ENCODE data around the gene TXNRD1.
"Not testable (repeated sequence)": the region's sequence is repeated elsewhere in the genome, so short reads cannot be mapped to it uniquely, and the experiment has no call there.

TXNRD1 gene

DNA sequence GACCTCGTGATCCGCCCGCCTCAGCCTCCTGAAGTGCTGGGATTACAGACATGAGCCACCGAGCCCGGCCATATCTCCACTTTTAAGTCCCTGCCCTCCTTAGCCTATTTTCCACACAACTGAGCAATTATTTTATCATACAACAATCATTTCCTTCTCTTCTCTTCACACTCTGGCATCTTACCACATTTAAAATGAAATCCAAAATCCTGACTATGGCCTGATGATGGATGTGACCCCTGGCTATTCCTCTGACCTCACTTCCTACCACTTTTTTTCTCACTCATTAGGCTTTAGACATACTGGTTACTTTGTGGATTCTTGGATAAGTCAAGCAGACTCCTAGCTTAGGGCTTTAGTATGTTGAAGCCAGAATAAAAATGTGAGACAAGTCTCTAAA is 66.1 kb downstream of the TXNRD1 start:
- no peak for DNase-seq

DNA sequence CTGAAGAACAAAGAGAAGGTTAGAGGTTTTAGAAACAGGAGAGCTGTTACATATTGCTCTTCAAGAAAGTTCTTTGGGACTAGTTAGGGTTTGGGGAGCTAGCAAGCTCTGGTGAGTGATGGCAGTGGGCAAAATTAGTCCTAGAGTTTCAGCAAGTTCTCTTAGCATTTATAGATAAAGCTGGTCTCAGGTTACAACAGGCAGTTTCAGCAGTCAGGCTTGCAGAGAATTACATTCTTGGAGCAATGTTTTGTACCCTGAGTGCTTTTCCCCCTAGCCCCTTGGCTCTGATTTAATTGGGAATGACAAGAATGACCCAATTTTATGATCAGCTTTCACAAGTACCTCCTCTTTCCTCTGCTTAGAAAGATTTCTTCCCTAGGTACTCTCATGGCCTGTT is 66.5 kb downstream of the TXNRD1 start:
- DNase-seq, result no peak

DNA sequence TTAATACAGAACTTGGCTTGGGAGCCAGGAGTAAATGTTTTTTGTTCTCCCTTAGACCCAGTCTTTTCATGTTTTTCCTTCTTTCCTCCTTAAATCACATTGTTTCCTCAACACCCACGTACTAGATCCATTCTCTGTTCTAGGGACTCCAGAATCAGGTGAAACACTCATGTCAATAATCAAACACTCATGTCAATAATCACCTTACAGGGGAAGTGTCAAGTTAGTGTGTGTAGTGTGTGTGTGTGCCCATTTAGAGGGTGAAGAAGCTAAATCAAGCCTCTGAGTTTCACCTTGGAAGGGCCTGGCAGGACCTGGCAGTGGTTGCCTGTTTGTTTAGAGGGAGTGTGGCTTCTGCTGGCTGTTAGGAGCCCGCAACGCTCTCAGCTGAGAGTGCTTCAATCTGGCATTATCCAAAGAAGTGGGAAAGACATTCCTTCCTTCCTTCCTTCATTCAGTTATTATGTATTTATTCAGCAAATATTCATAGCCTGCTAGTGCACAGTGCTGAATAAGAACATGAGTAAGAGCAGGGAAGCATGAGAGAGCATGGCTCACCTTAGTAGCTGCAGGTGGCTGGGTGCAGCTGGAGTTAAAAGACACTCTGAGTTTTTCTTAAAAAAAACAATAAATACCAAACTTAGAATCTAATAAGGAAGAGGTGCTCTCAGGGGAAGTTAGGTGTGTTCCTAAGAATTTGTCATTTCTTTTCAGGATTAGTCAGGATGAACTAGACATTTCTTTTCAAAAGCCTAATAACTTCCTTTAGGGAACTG is 70.3 kb downstream of the TXNRD1 start:
- no peak for DNase-seq

DNA sequence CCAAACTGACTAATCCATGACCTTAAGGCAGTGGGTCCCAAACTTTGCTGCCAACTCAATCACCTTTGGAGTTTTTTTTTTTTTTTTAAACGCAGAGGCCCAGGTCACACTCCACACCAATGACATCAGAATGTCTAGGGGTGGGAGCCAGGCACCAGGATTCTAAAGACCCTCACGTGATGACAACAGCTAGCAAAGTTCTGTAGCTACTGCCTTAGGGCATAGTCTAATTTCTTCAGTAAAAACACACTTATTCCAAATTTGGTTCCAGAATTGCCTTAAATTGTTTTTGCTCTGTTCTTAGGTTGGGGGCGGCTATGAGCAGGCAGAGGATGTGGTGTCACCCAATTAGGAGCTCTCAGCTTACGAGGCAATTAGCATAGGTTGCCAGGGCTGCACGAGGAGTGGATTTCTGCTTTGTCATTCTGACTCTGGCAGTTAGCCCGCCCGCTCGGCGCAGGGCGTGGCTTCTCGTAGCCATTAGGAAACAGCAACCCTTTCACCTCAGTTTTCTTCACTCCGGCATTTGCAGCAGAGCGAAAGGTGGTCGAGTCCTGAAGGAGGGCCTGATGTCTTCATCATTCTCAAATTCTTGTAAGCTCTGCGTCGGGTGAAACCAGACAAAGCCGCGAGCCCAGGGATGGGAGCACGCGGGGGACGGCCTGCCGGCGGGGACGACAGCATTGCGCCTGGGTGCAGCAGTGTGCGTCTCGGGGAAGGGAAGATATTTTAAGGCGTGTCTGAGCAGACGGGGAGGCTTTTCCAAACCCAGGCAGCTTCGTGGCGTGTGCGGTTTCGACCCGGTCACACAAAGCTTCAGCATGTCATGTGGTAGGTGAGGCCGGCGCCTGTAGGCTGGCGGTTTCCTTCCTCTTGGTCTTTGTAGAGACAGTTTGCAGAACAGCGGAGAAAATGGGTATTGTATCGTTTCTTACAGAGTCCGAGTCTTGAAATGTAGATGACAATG is 71.2 kb downstream of the TXNRD1 start:
- DNase-seq, result peak; percentile 88 to 89

DNA sequence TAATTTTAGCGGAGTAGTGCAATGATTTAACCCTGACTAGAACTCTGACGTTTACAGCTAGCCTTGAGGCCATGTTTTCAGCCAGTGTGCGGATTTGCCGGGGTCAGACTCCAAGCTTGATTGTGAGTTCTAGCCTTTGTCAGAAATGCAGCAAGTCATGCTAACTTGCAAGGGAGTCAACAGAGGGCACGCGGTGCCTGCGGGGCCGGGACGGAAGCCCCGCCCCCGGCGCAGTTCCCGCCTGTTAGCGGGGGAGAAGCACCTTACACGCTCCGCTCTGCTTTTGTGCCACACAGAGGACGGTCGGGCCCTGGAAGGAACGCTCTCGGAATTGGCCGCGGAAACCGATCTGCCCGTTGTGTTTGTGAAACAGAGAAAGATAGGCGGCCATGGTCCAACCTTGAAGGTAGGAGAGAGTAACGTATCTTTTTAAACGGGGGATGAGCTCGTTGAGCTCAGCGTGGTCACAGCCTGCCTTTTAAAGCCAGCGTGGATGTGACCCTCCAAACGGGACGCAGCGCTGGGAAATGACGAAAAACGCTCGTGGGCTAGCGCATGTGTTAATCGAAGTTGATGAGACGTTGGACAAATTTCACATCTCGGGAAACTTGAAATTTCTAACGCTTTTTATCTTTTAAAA is 73.2 kb downstream of the TXNRD1 start:
- peak; percentile 85 to 86 for DNase-seq

DNA sequence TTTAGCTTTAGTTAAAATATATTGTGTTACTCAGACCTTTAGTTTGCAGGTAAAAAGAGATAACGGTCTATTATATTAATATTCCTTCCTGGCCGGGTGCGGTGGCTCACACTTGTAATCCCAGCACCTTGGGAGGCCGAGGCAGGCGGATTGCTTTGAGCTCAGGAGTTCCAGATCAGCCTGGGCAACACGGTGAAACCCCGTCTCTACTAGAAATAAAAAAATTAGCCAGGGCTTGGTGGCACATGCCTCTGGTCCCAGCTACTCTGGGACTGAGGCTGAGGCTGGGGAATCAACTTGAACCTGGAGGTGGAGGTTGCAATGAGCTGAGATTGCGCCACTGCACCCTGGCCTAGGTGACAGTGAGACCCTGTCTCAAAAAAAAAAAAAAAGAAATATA is 74.7 kb downstream of the TXNRD1 start:
- DNase-seq, result no peak

DNA sequence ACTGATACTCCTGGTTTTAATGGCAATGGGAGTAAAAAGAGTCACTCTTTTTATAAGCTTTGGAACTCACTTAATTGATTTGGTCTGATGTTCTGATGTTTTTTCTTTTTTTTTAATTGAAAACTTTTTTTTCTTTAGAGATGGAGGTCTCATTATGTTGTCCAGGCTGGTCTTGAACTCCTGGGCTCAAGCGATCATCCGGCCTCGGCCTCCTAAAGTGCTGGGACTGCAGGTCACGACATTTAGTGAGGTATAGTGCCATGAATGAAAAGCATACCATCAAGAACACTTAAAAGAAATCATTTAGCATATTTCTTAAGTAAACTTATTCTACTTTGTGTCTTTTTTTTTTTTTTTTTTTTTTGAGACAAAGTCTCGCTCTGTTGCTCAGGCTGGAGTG is 75.3 kb downstream of the TXNRD1 start:
- no peak for DNase-seq

DNA sequence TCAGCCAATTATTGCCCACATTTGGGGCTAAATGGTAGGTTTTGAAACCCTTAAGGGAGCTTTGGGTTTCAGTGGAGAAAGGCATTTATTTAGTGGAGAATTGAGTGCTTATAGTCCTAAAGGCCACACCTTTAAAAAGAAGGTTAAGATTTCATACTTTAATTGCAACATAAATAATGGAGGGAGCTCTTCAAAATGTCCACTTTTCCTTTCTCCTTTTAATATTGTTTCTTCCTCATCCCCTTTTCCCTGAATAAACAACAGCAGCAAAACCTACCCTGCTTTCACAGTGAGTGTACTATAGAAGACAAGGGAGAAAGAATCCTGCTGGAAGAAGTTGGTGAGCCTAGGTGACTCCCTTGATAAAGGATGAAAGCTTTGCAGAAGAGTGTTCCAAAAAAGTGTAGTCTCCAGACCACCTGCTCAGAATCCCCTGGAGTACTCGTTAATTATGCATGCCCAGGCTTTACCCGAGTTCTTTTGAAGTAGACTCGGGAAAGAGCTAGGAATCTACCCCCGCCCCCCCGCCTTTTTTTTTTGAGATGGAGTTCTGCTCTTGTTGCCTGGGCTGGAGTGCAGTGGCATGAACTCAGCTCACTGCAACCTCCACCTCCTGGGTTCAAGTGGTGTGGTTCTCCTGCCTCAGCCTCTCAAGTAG is 76.4 kb downstream of the TXNRD1 start:
- no peak for DNase-seq

DNA sequence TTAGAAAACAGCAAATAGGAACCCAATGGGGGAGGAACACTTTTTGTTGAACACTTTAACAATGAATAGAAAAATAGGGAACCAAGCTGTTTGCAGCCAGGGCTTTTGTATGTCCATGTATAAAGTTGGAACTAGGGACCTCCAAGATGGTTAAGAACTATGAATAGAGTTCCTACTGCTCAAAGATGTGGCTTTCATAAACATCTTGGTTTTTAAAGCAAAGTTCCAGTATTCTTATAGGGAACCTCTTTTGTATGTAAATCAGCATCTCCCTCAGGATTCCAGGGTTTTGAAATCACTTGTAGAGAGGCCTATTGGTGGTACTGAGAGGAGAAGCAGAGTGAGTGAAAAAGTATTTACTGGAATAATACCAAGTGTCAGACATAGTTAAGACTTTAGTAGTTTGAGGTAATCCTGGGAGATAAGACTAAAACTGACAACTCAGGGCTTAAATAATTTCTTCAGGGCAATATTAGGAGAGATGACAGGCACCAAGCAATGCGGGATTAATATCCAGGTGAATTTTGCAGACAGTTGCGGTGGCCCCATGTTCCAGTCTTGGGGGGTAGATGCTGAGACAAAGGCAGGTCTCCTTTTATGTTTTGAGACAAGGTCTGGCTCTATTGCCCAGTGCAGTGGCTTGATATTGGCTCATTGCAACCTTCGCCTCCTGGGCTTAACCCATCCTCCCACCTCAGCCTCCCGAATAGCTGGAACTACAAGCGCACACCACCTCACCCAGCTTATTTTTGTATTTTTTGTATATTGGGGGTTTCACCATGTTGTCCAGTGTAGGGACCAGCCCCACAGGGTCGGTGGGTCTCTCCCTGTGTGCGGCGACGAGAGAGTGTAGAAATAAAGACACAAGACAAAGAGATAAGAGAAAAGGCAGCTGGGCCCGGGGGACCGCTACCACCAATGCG is 77.6 kb downstream of the TXNRD1 start:
- no peak for DNase-seq

DNA sequence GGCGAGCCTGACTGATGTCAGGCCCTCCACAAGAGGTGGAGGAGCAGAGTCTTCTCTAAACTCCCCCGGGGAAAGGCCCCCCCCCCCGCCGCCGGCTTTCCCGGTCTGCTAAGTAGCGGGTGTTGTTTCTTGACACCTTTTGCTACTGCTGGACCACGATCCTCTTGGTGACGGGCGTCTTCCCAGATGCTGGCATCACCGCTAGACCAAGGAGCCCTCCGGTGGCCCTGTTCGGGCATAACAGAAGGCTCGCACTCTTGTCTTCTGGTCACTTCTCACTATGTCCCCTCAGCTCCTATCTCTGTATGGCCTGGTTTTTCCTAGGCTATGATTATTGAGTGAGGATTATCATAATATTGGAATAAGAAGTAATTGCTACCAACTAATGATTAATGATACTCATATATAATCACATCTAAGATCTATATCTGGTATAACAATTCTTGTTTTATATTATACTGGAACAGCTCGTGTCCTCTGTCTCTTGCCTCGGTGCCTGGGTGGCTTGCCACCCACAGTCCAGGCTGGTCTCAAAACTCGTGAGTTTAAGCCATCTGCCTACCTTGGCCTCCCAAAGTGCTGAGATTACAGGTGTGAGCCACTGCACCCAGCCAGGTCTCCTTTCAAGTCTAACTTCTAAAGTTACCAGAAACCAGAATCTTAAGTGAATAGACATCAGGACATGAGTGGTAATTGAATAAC is 78.7 kb downstream of the TXNRD1 start:
- DNase-seq, result not testable (repeated sequence)

DNA sequence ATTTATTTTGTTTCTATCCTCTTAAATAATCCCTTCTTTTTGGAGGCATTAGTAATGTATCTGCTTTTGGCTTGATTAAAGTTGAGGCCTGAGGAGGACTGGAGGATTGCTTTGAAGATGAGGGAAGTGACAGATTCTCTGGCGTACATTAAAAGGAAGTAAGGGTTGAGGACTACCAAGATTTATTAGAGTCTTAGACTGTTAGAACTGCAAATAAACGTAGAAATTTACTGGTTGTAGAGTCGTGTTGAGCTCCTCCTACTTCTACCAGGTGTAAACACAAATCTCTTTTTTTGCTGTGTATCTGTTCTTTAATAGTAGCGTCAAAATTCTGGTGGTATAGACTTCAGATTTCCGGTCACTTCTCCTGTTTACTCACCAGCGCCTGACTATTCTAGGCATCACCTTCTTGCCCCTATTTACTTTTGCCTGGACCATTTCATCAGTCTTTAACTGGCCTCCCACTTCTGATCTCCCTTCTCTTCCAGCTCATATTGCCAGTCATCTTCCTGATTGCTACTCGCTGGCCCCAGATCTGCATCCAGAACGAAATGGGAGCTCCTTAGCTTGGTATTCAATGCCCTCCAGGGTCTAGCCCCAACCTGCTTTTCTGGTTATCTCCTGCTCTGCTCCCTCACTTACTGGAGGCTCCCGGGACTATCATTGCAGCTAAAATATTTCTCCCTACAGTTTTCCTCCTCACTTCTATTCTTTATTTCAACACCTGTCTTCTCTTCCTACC is 79.5 kb downstream of the TXNRD1 start:
- no peak for DNase-seq

DNA sequence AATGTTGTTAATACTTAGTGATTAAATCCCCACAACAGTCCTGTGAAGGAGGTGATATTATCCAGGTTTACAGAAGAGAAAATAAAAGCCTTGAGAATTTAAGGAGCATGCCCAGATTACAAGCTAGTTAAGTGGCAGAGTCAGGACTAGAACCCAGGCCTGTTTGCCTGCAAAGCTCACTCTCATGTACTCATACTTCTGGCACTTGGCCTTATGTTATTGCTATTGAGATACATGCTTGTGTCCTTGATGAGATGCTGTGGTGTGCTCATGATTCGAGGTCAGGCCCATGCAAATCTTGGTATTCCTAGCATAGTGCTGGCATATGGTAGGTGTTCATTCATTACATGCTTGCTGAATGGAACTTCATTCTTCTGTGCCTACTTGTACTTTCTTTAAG is 80.4 kb downstream of the TXNRD1 start:
- no peak for DNase-seq

DNA sequence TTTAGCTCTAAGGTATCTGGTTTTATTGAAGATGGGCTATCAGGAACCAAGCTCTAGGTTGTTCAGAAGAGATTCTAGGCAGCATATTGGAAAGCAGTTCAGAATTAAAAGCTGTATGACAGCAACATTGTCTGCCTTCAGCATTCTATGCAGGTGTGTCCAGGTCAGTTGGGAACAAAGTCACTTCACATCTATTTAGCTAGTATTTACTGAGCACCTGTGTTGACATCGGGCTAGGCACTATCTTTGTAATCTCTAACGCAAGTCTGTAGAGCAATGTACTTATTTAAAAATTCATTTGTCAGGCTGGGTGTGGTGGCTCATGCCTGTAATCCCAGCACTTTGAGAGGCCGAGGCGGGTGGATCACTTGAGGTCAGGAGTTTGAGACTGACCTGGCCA is 81.1 kb downstream of the TXNRD1 start:
- DNase-seq, result no peak

DNA sequence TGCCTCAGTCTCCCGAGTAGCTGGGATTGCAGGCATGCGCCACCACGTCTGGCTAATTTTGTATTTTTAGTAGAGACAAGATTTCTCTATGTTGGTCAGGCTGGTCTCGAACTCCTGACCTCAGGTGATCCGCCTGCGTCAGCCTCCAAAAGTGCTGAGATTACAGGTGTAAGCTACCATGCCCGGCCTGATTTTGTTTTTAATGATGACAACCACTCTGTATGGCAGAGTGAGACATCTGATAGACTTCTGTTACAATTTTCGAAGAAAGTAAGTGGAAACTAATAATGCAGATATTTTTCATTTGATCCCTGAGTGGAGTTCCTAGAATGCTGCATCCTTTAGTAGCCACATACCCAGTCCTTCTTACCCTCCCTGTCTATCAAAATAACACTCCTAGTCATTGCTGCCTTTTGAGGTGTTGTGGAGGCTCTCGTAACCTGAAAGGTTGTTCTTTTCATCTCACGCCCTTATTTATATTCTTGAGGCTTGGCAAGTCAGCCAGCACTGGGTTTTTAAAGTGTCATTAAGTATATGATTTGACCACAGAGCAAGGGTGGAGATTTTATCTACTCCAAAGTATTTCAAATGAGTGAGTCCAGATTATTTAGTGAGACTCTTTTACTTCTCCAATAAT is 82.0 kb downstream of the TXNRD1 start:
- DNase-seq, result no peak

DNA sequence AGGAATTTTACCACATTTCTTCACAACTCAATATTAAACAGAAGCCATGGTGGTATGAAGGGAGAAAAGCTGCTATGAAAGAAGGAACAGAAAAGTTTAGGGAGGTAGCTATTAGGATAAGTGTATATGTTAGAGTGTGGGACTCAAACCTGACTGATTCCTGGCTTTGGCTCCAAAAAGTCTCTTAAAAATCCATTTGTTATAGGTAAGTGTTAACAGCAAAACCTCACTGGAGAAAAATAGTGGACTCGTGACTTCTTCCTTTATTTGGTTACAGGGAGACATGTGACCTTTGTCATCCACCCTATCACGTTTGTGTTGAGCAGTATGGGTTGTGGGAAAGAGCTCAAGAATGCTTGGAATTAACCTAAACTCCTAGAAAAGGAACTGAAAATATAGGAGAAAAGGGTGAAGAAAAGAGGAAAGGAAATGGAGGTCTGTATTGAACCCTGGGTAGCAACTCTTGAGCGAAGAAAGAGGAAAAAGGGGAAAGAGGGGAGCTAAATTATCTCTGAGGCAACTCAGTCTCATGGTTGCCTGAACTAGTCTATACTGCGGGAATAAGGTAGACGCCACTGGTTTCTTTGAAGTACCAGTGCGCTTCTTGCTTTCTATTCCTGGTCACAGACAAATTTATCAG is 84.4 kb downstream of the TXNRD1 start:
- no peak for DNase-seq

DNA sequence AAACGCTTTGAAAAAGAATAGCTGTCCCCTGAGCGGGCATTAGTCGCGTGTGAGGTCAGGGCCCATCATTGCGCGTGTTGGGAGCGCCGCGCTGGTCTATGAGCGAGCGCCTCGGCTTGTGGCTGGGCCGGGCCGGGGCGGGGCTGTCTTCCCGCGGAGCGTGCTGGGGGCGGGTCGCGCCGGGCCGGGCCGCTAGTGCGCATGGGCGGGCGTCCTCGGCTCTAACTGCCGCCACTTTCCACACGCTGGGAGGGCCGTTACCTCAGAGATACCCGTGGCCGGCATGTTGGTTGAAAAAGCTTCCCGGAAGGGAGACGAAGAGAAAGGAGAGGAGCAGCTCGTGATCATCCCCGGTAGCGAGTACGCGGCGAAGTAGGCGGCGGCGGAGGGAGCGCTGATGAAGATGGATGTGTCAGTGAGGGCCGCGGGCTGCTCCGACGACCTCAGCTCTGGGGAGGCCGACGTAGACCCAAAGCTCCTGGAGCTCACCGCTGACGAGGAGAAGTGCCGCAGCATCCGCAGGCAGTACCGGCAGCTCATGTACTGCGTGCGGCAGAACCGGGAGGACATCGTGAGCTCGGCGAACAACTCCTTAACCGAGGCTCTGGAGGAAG is 88.1 kb downstream of the TXNRD1 start, which contains the start of gene EID3:
Gene EID3 (plus strand): TSS at position 202 of the 614 bp plus-strand sequence. CDS start 196 bp downstream, at position 398.
- peak; percentile 89 to 93 for DNase-seq

DNA sequence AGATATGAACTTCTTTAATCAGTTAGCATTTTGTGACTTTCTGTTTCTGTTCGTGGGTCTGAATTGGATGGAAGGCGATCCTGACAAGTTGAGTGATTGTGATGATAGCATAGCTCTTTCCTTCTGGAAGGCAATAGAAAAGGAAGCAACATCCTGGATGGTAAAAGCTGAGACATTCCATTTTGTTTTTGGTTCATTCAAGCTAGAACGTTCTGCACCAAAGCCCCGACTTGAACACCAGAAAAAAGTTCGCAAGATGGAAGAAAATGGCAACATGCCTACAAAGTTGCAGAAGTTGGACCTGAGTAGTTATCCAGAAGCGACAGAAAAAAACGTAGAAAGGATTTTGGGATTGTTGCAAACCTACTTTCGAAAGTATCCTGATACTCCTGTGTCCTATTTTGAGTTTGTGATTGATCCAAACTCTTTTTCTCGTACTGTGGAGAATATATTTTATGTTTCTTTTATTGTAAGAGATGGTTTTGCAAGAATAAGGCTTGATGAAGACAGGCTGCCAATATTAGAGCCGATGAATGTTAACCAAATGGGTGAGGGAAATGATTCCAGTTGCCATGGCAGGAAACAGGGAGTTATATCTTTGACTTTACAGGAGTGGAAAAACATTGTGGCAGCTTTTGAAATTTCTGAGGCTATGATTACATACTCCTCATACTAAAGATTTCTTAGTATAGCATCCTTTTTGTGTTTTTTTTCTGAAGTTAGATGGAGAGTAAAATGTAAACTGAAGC is 88.9 kb downstream of the TXNRD1 start:
- no peak for DNase-seq

DNA sequence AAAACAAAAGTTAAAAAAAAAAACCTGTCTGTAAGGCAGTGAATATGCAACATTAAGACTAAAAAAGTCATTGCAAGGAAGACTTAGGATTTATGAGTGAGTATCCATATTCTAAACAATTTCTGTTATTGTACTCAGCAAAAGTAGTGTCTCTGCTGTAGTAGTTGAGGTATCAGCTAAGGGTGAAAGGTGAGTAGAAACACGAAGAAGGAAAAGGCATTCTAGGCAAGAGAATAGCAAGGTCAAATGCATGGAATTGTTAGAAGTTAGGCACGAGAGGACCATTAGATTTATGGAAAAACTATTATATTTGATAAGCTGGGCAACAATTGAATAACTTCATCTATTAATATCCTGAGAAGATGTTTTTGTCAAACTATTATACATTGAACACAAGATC is 89.8 kb downstream of the TXNRD1 start:
- DNase-seq, result no peak

Data from stimulated activated CD4-positive, alpha-beta T cell treated with anti-CD3 and anti-CD28 coated beads, Interleukin-2, amount 100 ng/mL, for 24 hours (primary cell).